ENCODE data around the gene HSPA12B. TPM values are rescaled to one million over a fixed set of nuclear protein-coding genes. Genes with fewer than 3 reads are reported as not detected.
"Not testable (repeated sequence)": the region's sequence is repeated elsewhere in the genome, so short reads cannot be mapped to it uniquely, and the experiment has no call there.

Gene HSPA12B
- polyA plus RNA-seq, 2 donors, result 2.0 to 2.3 TPM

DNA sequence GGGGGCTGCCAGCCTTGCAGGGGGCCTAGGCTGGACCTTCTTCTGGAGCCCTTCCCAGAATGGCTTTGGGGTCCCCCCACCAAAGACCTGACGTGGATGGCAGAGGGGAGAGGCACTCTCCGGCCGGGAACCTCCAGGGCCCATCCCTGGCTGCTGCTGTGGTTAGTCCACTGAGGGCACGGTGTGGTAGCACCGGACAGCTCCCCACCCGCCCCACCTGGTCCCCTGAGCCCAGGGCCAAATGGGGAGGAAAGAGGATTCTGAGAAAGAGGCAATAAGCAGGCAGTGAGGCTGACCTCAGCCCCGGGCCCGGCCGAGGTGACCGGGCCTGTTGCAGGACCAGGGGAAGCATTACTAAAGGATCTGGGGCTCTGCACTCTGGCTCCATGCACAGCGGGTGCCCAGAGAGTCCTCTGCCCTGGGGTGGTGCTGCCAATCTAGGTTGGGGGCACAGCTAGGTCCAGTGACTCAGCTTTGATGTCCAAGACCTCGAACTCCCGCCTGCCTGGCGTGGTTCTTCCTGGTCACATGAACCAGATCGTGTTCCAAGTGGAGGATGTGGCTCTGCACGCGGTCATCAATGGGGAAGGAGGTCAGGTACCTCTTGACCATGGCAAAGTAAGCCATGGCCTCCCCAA is 51.9 kb downstream of the HSPA12B start:
- Histone ChIP-seq H3K4me1 (ENCODE audit: control insufficient read depth in 2 of 2, insufficient read depth in 2 of 2, low read length in 1 of 2) (peaks cover 18 to 41% of the 10 kb centered on the region in 2 donors), H3K27me3 (ENCODE audit: control insufficient read depth in 1 of 2, insufficient read depth in 2 of 2, low read length in 2 of 2) (no peaks in the 10 kb centered on the region), H3K9me3 (ENCODE audit: control insufficient read depth in 2 of 2, insufficient read depth in 1 of 2, low read depth in 1 of 2, low read length in 1 of 2) (no peaks in the 10 kb centered on the region), H3K27ac (ENCODE audit: low read depth in 2 of 2, low read length in 1 of 2) (peak overlapping the region; percentile 6 to 16), H3K4me3 (ENCODE audit: low read depth in 1 of 2, low read length in 2 of 2) (peak overlapping the region in 1 of 2 donors; percentile 86), H3K36me3 (ENCODE audit: control insufficient read depth in 2 of 2, insufficient read depth in 2 of 2, low read length in 1 of 2) (peaks cover 0 to 9% of the 10 kb centered on the region in 2 donors)
- WGBS, 2 donors, result 53 to 68% methylated on average over 17 of the region's 17 CpGs

DNA sequence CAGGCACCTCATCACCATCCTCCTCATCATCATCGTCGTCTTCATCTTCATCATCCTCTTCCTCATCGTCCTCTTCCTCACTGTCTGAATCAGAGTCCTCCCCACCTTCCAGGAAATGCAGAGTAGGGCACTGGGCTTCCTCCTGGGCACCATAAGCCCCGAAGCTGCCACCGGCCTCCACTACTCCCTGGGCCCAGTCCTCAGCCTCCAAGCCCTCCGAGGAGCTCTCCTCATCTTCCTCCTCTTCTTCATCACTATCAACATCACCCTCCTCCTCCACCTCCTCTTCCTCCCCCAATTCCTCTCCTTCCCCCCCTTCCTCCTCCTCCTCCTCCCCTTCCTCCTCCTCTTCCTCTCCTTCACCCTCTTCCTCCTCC is 52.4 kb downstream of the HSPA12B start:
- WGBS, 2 donors, result 59 to 78% methylated on average over 6 of the region's 6 CpGs
- Histone ChIP-seq H3K36me3 (ENCODE audit: control insufficient read depth in 2 of 2, insufficient read depth in 2 of 2, low read length in 1 of 2) (peaks cover 0 to 9% of the 10 kb centered on the region in 2 donors), H3K27me3 (ENCODE audit: control insufficient read depth in 1 of 2, insufficient read depth in 2 of 2, low read length in 2 of 2) (no peaks in the 10 kb centered on the region), H3K4me3 (ENCODE audit: low read depth in 1 of 2, low read length in 2 of 2) (peak overlapping the region; percentile 18 to 86), H3K27ac (ENCODE audit: low read depth in 2 of 2, low read length in 1 of 2) (peak overlapping the region in 1 of 2 donors; percentile 6), H3K9me3 (ENCODE audit: control insufficient read depth in 2 of 2, insufficient read depth in 1 of 2, low read depth in 1 of 2, low read length in 1 of 2) (no peaks in the 10 kb centered on the region), H3K4me1 (ENCODE audit: control insufficient read depth in 2 of 2, insufficient read depth in 2 of 2, low read length in 1 of 2) (peaks cover 18 to 41% of the 10 kb centered on the region in 2 donors)

DNA sequence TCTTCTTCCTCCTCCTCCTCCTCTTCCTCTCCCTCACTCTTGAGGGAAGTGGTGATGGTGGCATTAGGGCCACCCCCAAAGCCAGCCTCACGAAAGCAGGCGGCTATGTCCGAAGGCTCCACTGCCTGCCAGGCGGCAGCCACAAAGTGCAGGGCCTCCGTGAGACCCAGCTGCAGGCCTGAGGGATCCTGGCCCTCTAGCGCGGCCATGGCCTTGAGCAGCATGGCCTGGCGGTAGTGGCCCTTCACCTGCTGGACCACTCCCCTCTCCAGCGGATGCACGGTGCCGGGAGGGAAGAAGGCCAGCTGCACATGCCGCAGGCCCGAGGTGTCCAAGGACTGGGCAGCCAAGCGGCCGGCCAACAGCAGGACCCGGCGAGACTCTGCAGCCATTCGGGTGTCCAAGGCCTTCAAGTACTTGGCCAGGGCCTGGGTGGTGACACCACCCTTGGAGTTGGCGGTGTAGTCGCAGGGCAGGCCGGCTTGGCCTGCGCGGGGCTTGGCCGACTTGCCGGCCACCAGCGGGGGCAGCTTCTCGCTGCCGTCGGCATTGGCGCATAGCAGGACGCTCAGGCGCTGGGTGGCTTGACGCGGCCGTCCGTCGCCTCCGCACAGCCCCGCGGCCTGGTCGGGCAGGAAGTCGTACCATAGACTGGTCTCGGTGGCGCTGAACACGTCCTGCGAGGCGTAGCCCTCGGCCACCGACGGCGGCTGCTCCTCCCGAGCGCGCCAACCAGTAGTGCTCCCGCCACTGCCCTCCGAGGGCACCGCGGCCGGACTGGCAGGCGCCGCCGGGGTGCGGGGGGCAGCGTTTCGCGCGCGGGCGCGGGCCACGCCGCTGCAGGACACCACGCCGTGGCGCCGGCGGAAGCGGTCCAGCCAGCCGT is 53.0 kb downstream of the HSPA12B start:
- peak overlapping the region; percentile 84 to 92 for H3K27ac ChIP-seq (ENCODE audit: low read depth in 2 of 2, low read length in 1 of 2)
- H3K4me1 ChIP-seq (ENCODE audit: control insufficient read depth in 2 of 2, insufficient read depth in 2 of 2, low read length in 1 of 2), result peaks cover 18 to 41% of the 10 kb centered on the region in 2 donors
- peak overlapping the region; percentile 81 to 86 for H3K4me3 ChIP-seq (ENCODE audit: low read depth in 1 of 2, low read length in 2 of 2)
- no peaks in the 10 kb centered on the region for H3K27me3 ChIP-seq (ENCODE audit: control insufficient read depth in 1 of 2, insufficient read depth in 2 of 2, low read length in 2 of 2)
- no peaks in the 10 kb centered on the region for H3K9me3 ChIP-seq (ENCODE audit: control insufficient read depth in 2 of 2, insufficient read depth in 1 of 2, low read depth in 1 of 2, low read length in 1 of 2)
- WGBS, 2 donors, result 20 to 27% methylated on average over 65 to 79 of the region's 79 CpGs
- peaks cover 0 to 9% of the 10 kb centered on the region in 2 donors for H3K36me3 ChIP-seq (ENCODE audit: control insufficient read depth in 2 of 2, insufficient read depth in 2 of 2, low read length in 1 of 2)

DNA sequence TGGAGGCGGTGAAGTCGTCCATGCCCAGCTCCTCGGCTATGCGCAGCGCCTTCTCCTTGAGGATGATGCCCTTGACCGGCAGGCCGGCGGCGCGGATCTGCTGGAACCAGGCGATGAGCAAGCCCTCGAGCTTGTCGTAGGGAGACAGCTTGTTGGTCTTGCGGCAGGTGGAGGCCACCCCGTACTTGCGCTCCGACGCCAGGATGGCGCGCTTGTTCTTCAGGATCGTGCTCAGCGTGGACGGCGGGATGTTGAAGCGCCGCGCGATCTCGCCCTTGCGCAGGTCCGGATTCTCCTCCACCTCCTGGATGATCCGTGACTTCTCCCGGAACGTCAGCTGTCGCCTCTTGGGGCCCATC is 53.6 kb downstream of the HSPA12B start:
- Histone ChIP-seq H3K27me3 (ENCODE audit: control insufficient read depth in 1 of 2, insufficient read depth in 2 of 2, low read length in 2 of 2) (no peaks in the 10 kb centered on the region), H3K36me3 (ENCODE audit: control insufficient read depth in 2 of 2, insufficient read depth in 2 of 2, low read length in 1 of 2) (peaks cover 0 to 9% of the 10 kb centered on the region in 2 donors), H3K4me1 (ENCODE audit: control insufficient read depth in 2 of 2, insufficient read depth in 2 of 2, low read length in 1 of 2) (peaks cover 18 to 39% of the 10 kb centered on the region in 2 donors), H3K27ac (ENCODE audit: low read depth in 2 of 2, low read length in 1 of 2) (peak overlapping the region; percentile 84 to 92), H3K9me3 (ENCODE audit: control insufficient read depth in 2 of 2, insufficient read depth in 1 of 2, low read depth in 1 of 2, low read length in 1 of 2) (no peaks in the 10 kb centered on the region), H3K4me3 (ENCODE audit: low read depth in 1 of 2, low read length in 2 of 2) (peak overlapping the region; percentile 81 to 86)
- 2 to 3% methylated on average over 30 to 35 of the region's 35 CpGs for WGBS, 2 donors

DNA sequence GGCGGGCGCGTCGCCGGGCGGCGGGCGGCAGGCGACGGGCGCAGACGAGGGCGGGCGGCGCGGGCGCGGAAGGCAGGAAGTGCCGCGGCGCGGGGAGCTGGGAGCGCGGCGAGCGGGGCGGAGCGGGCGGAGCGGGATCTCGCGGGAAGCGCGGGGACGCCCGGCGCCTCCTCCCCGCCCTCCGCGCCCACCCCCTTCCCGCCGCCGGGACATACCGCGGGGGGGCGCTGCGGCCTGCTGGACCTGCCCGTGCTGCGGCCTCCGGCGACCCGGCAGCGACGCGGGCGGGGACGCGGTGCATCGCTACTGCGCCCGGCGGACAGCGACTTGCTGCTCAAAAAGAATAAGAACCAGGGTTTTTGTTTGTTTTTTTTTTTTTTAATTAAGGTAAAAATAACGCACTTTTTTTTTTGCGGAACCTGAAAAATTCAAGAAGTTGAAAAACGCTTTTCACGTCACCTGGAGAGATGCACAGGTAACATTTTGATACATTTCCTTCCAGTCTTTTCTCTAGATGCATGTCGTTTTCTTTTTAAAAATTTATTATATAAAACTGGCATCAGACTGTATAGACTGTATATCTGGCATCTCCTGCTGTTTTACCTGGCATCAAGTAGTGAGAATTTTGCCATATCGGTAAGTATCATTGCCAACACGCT is 54.3 kb downstream of the HSPA12B start, which contains the start of gene CENPB:
Gene CENPB (minus strand): TSS at position 76 of the 659 bp plus-strand sequence. CDS start 257 bp downstream, outside the sequence.
- no peaks in the 10 kb centered on the region for H3K27me3 ChIP-seq (ENCODE audit: control insufficient read depth in 1 of 2, insufficient read depth in 2 of 2, low read length in 2 of 2)
- peak within 1 kb of the TSS; percentile 81 to 86 for H3K4me3 ChIP-seq (ENCODE audit: low read depth in 1 of 2, low read length in 2 of 2)
- no peaks in the 10 kb centered on the region for H3K9me3 ChIP-seq (ENCODE audit: control insufficient read depth in 2 of 2, insufficient read depth in 1 of 2, low read depth in 1 of 2, low read length in 1 of 2)
- peak within 1 kb of the TSS; percentile 84 to 92 for H3K27ac ChIP-seq (ENCODE audit: low read depth in 2 of 2, low read length in 1 of 2)
- peaks cover 0 to 9% of the 10 kb centered on the region in 2 donors for H3K36me3 ChIP-seq (ENCODE audit: control insufficient read depth in 2 of 2, insufficient read depth in 2 of 2, low read length in 1 of 2)
- 2% methylated on average over 46 to 70 of the region's 70 CpGs for WGBS, 2 donors
- peaks cover 18 to 35% of the 10 kb centered on the region in 2 donors for H3K4me1 ChIP-seq (ENCODE audit: control insufficient read depth in 2 of 2, insufficient read depth in 2 of 2, low read length in 1 of 2)

DNA sequence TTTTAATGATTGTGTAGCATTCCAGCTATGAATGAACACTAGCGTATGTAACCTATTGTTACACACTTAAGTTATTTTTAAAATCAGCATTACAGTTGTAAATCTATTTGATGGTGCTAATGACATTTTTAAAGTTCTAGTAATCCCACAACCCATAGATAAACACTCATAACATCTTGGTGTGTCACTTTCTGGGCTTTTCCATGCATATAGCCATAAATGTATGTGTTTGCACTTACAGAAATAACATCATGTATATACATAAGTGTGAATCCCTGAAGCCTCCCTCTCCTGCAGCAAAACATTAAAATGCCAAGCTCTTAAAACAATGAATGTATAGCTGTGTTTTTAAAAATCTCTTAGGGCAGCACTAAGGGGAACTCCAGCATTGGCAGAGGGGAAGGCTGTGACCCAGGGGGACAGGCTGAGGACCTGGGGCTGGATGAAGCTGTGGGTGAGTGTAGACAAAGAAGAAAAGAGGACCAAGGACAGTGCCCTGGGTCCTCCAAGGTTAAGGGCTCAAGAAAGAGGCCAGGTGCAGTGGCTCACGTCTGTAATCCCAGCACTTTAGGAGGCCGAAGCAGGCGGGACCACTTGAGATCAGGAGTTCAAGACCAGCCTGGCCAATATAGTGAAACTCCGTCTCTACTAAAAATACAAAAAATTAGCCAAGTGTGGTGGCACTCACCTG is 55.0 kb downstream of the HSPA12B start:
- H3K4me3 ChIP-seq (ENCODE audit: low read depth in 1 of 2, low read length in 2 of 2), result peak overlapping the region in 1 of 2 donors; percentile 86
- peaks cover 0 to 9% of the 10 kb centered on the region in 2 donors for H3K36me3 ChIP-seq (ENCODE audit: control insufficient read depth in 2 of 2, insufficient read depth in 2 of 2, low read length in 1 of 2)
- H3K4me1 ChIP-seq (ENCODE audit: control insufficient read depth in 2 of 2, insufficient read depth in 2 of 2, low read length in 1 of 2), result peaks cover 18 to 35% of the 10 kb centered on the region in 2 donors
- no peaks in the 10 kb centered on the region for H3K27me3 ChIP-seq (ENCODE audit: control insufficient read depth in 1 of 2, insufficient read depth in 2 of 2, low read length in 2 of 2)
- 74 to 76% methylated on average over 5 of the region's 5 CpGs for WGBS, 2 donors
- H3K27ac ChIP-seq (ENCODE audit: low read depth in 2 of 2, low read length in 1 of 2), result no peak overlapping the region
- no peaks in the 10 kb centered on the region for H3K9me3 ChIP-seq (ENCODE audit: control insufficient read depth in 2 of 2, insufficient read depth in 1 of 2, low read depth in 1 of 2, low read length in 1 of 2)

DNA sequence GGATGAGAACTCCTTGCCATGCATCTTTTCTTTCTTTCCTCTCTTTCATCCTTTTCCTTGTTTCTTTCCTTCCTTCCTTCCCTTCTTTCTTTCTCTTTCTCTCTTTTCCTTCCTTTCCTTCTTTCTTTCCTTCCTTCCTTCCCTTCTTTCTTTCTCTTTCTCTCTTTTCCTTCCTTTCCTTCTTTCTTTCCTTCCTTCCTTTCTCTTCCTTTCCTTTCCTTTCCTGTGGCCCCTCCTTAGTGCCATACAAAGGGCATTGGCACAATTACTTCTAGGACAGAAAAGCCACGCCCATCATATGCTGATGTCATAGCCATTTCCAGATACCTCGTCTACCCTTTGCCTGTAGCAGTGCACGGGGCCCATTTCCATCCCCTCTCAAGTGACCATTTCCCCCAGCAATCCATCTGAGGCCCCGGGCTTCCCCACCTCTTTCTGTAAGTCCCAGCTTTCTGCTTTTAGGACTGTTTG is 56.2 kb downstream of the HSPA12B start:
- peaks cover 14 to 24% of the 10 kb centered on the region in 2 donors for H3K4me1 ChIP-seq (ENCODE audit: control insufficient read depth in 2 of 2, insufficient read depth in 2 of 2, low read length in 1 of 2)
- no peaks in the 10 kb centered on the region for H3K27me3 ChIP-seq (ENCODE audit: control insufficient read depth in 1 of 2, insufficient read depth in 2 of 2, low read length in 2 of 2)
- H3K27ac ChIP-seq (ENCODE audit: low read depth in 2 of 2, low read length in 1 of 2), result no peak overlapping the region
- no peaks in the 10 kb centered on the region for H3K9me3 ChIP-seq (ENCODE audit: control insufficient read depth in 2 of 2, insufficient read depth in 1 of 2, low read depth in 1 of 2, low read length in 1 of 2)
- H3K4me3 ChIP-seq (ENCODE audit: low read depth in 1 of 2, low read length in 2 of 2), result no peak overlapping the region
- peaks cover 0 to 5% of the 10 kb centered on the region in 2 donors for H3K36me3 ChIP-seq (ENCODE audit: control insufficient read depth in 2 of 2, insufficient read depth in 2 of 2, low read length in 1 of 2)
- 45 to 55% methylated on average over 4 of the region's 4 CpGs for WGBS, 2 donors

- not testable (repeated sequence) for H3K36me3 ChIP-seq (ENCODE audit: control insufficient read depth in 2 of 2, insufficient read depth in 2 of 2, low read length in 1 of 2); H3K27ac ChIP-seq (ENCODE audit: low read depth in 2 of 2, low read length in 1 of 2); H3K27me3 ChIP-seq (ENCODE audit: control insufficient read depth in 1 of 2, insufficient read depth in 2 of 2, low read length in 2 of 2); H3K9me3 ChIP-seq (ENCODE audit: control insufficient read depth in 2 of 2, insufficient read depth in 1 of 2, low read depth in 1 of 2, low read length in 1 of 2); H3K4me3 ChIP-seq (ENCODE audit: low read depth in 1 of 2, low read length in 2 of 2)
- WGBS, 2 donors, result 84 to 95% methylated on average over 4 of the region's 4 CpGs
- H3K4me1 ChIP-seq (ENCODE audit: control insufficient read depth in 2 of 2, insufficient read depth in 2 of 2, low read length in 1 of 2), result peaks cover 9 to 19% of the 10 kb centered on the region in 2 donors
Observed at GRCh38 chr20:3789201-3789600, 56.7 kb downstream of the HSPA12B start.

DNA sequence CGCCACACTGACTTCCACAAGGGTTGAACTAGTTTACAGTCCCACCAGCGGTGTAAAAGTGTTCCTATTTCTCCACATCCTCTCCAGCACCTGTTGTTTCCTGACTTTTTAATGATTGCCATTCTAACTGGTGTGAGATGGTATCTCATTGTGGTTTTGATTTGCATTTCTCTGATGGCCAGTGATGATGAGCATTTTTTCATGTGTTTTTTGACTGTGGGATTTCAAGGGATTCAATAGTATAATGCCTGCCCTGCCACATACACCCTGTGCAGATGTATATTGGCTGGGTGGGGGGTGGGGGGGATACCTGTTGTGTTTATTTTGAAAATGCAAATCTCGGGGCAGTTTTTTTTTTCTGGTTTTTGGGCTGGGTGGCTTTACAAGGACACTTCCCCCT is 61.7 kb downstream of the HSPA12B start:
- WGBS, 2 donors, result 67 to 83% methylated on average over 2 to 3 of the region's 3 CpGs
- not testable (repeated sequence) for H3K27ac ChIP-seq (ENCODE audit: low read depth in 2 of 2, low read length in 1 of 2); H3K4me3 ChIP-seq (ENCODE audit: low read depth in 1 of 2, low read length in 2 of 2); H3K9me3 ChIP-seq (ENCODE audit: control insufficient read depth in 2 of 2, insufficient read depth in 1 of 2, low read depth in 1 of 2, low read length in 1 of 2); H3K27me3 ChIP-seq (ENCODE audit: control insufficient read depth in 1 of 2, insufficient read depth in 2 of 2, low read length in 2 of 2); H3K36me3 ChIP-seq (ENCODE audit: control insufficient read depth in 2 of 2, insufficient read depth in 2 of 2, low read length in 1 of 2)
- peaks cover 0 to 14% of the 10 kb centered on the region in 2 donors for H3K4me1 ChIP-seq (ENCODE audit: control insufficient read depth in 2 of 2, insufficient read depth in 2 of 2, low read length in 1 of 2)
